Heart left ventricle (tissue), 16 donors: Measurements from ENCODE around the gene DCTPP1. TPM values are rescaled to one million over a fixed set of nuclear protein-coding genes. Genes with fewer than 3 reads are reported as not detected.
A peak's percentile ranks its signal among the peaks of the same experiment; 100 is the strongest.

Experiments
- ATAC-seq, 4 donors: fragments of 200-7000 bp; cut with Tn5 transposase; one replicate each; pipeline ENCODE4 v1.9.1; 2020 to 2022; ENCODE audit warnings: moderate library complexity in 4 of 4, mild to moderate bottlenecking in 3 of 4, moderate number of reproducible peaks in 1 of 4
- DNase-seq, 5 donors: peaks; one replicate each; pipeline ENCODE4 v3.0.0-alpha.2; 2020
- H3K27ac ChIP-seq, 12 donors: fragments of 200-600 bp; sonication (generic) in 4 of 12; one replicate each; pipeline versions ENCODE4 v1.5.0 to v1.8.0; 2016 to 2022; ENCODE audit warnings: mild to moderate bottlenecking in 2 of 12
- H3K27me3 ChIP-seq, 9 donors: fragments of 200-600 bp; sonication (generic) in 2 of 9; one replicate each; pipeline versions ENCODE4 v1.5.1 to v1.8.0; 2016 to 2022; ENCODE audit warnings: mild to moderate bottlenecking in 3 of 9
- H3K36me3 ChIP-seq, 9 donors: fragments of 200-600 bp; sonication (generic) in 2 of 9; one replicate each; pipeline versions ENCODE4 v1.5.0 to v1.8.0; 2018 to 2022; ENCODE audit warnings: mild to moderate bottlenecking in 2 of 9
- H3K4me1 ChIP-seq, 12 donors: fragments of 200-600 bp; sonication (generic) in 4 of 12; one replicate each; pipeline versions ENCODE4 v1.5.0 to v1.8.0; 2016 to 2022; ENCODE audit warnings: mild to moderate bottlenecking in 3 of 12
- H3K4me3 ChIP-seq, 12 donors: fragments of 200-600 bp; sonication (generic) in 4 of 12; one replicate each; pipeline versions ENCODE4 v1.5.0 to v1.8.0; 2017 to 2022; ENCODE audit warnings: mild to moderate bottlenecking in 9 of 12, moderate library complexity in 4 of 12
- H3K9me3 ChIP-seq, 12 donors: fragments of 200-600 bp; sonication (generic) in 4 of 12; one replicate each; pipeline versions ENCODE4 v1.5.0 to v1.8.0; 2016 to 2022; ENCODE audit warnings: mild to moderate bottlenecking in 1 of 12
- CTCF ChIP-seq, 12 donors: fragments of 200-600 bp; sonication (generic) in 4 of 12; IDR thresholded peaks; one replicate each; pipeline versions ENCODE4 v1.5.0 to v1.8.0; 2018 to 2022; ENCODE audit warnings: antibody characterized with exemption in 12 of 12, mild to moderate bottlenecking in 5 of 12
- POLR2A ChIP-seq, 2 donors: fragments of 450-650 bp; IDR thresholded peaks; one replicate each; pipeline ENCODE4 v1.6.1; 2017; ENCODE audit warnings: antibody characterized with exemption in 2 of 2, mild to moderate bottlenecking in 2 of 2, moderate library complexity in 2 of 2
- WGBS, 4 donors: extraction: QIAGEN DNeasy Blood & Tissue Kit in 2 of 4; methylation state at CpG; one replicate each; pipeline versions ENCODE4 v1.1.5 to v1.1.7; 2013 to 2018; 5-methylcytosine and 5-hydroxymethylcytosine counted together
- intact Hi-C, 10 donors: fragments of 100-400 bp; cut with DNase I; formaldehyde crosslinking; loops; one replicate each; pipeline versions ENCODE4 v1.11.1 to v1.14.2; 2022
- polyA plus RNA-seq, 2 donors: library from polyadenylated mRNA; stranded (reverse); fragments of 200-250 nt; gene quantifications; one replicate each; pipeline ENCODE4 v1.2.3, GENCODE V29; 2013
- total RNA-seq, 9 donors: library from RNA; depleted of rRNA in 2 of 9; stranded (reverse); fragments of >200 nt in 2 of 9; fragmentation: NEBNext Ultra II Directional in 3 of 9; extraction: Animal tissue kit (Norgen Biotek cat#: 25700) in 3 of 9; gene quantifications; one replicate each; pipeline versions ENCODE4 v1.1.0 to v1.2.4, GENCODE V29; 2016 to 2023
- donor health status: ischemic (EF 13 %, LVEDD 7.1; RV severe dilation, severe dysfunction).
- donor health status: healthy with polysubstance abuse.
- donor health status: DM: no; HTN: yes; CAD: no.
- donor health status: DM: no; HTN: no; CAD: no.
- donor health status: ischemic (EF 25% LVEDD 6.9; RV normal size, moderate dysfunction).
- donor health status: ischemic (EF 25% LVEDD 5.7; RV mildly dilated, moderate dysfunction).
- donor health status: healthy.
- donor health status: DM: yes; HTN: yes; CAD: no.
- donor health status: ischemic (EF 35%, LVEDD 5.7; RV mildly dilated, moderate dysfunction).
- donor health status: nonischemic (EF 11% LVEDD 7.7; RV severe dilation, severe dysfunction).
- donor health status: DM: yes; HTN: yes; CAD: no.
- donor health status: PGD.
- donor health status: ischemic (EF 29% LVEDD 5.4; RV normal size, mild dysfunction).
- donor health status: nonischemic (EF 23%, LVEDD 6.1; RV moderate dilation, normal function).

DCTPP1 gene
- total and polyA plus RNA-seq, 11 donors: 13.8 to 68.7 (median 28.4) TPM

GRCh38 chr16:30401768-30402425 is 27.9 kb downstream of the DCTPP1 start:
- H3K36me3 ChIP-seq: peaks cover 0 to 18% (median 6%) of the 10 kb centered on the region in 9 donors
- TF ChIP-seq POLR2A (IDR thresholded peaks at IDR 0.05): no peak
- TF ChIP-seq CTCF (IDR thresholded peaks at IDR 0.05): no peak
- intact Hi-C loops: loop anchor here in 3 of 10 donors (5.0 to 10.0 kb wide), 2 partner anchors 35 to 307 kb away; partner anchors contain the start of genes TBX6 (in 1 of the 3) and YPEL3 (in 1 of the 3)
- H3K27ac ChIP-seq: no peak overlapping the region
- peaks cover 0 to 29% (median 9%) of the 10 kb centered on the region in 12 donors for H3K4me1 ChIP-seq
- 86 to 91% (median 89%) methylated on average over 8 of the region's 8 CpGs for WGBS, 4 donors
- no peaks in the 10 kb centered on the region for H3K27me3 ChIP-seq
- DNase-seq (no peak), ATAC-seq (no peak)
- no peaks in the 10 kb centered on the region for H3K9me3 ChIP-seq
- H3K4me3 ChIP-seq: no peak overlapping the region

GRCh38 chr16:30399435-30400186 is 30.2 kb downstream of the DCTPP1 start:
- no peak for DNase-seq

GRCh38 chr16:30398661-30399434 is 31.0 kb downstream of the DCTPP1 start:
- intact Hi-C loops: loop anchor here in 1 of 10 donors (5.0 kb wide), 1 partner anchor 42 kb away; the partner anchor contains the start of gene CD2BP2
- Histone ChIP-seq H3K9me3 (no peaks in the 10 kb centered on the region), H3K27ac (peak overlapping the region in 4 of 12 donors; percentile 86 to 93 (median 90)), H3K4me1 (peaks cover 5 to 44% (median 22%) of the 10 kb centered on the region in 12 donors), H3K4me3 (no peak overlapping the region), H3K36me3 (peaks cover 0 to 19% (median 6%) of the 10 kb centered on the region in 9 donors), H3K27me3 (no peaks in the 10 kb centered on the region)
- DNase-seq: no peak
- TF ChIP-seq POLR2A (IDR thresholded peaks at IDR 0.05) (no peak), CTCF (IDR thresholded peaks at IDR 0.05) (no peak)
- ATAC-seq: no peak
- 77 to 86% (median 84%) methylated on average over 10 to 23 of the region's 23 CpGs for WGBS, 4 donors

More at GRCh38 chr16:30399435-30400186, 30.2 kb downstream of the DCTPP1 start:
- Histone ChIP-seq H3K36me3 (peaks cover 0 to 19% (median 6%) of the 10 kb centered on the region in 9 donors), H3K4me3 (peak overlapping the region; percentile 37 to 86 (median 70)), H3K4me1 (peaks cover 5 to 37% (median 18%) of the 10 kb centered on the region in 12 donors), H3K9me3 (no peaks in the 10 kb centered on the region), H3K27me3 (no peaks in the 10 kb centered on the region), H3K27ac (peak overlapping the region; percentile 80 to 93 (median 90))
- 13 to 17% (median 15%) methylated on average over 12 of the region's 12 CpGs for WGBS, 4 donors
- TF ChIP-seq CTCF (IDR thresholded peaks at IDR 0.05) (no peak), POLR2A (IDR thresholded peaks at IDR 0.05) (no peak)
- ATAC-seq: no peak
- intact Hi-C loops: loop anchor here in 4 of 10 donors (5.0 to 10.0 kb wide), 3 partner anchors 32 to 305 kb away; partner anchors contain the start of genes CD2BP2 (in 1 of the 4), TBX6 (in 1 of the 4) and YPEL3 (in 1 of the 4)
